ENCODE results near the gene AHRR.

AHRR gene

GRCh38 chr5:446066-446882 is 124.8 kb downstream of the AHRR start:
- no peak for DNase-seq

- DNase-seq, result peak; percentile 28 to 36
Measured at GRCh38 chr5:446883-447263, 125.4 kb downstream of the AHRR start.

GRCh38 chr5:447501-447900 is 126.0 kb downstream of the AHRR start:
- no peak for DNase-seq

- no peak for DNase-seq
Measured at GRCh38 chr5:448061-448765, 126.7 kb downstream of the AHRR start.

GRCh38 chr5:448766-449090 is 127.2 kb downstream of the AHRR start:
- DNase-seq, result no peak

GRCh38 chr5:449151-449550 is 127.6 kb downstream of the AHRR start:
- no peak for DNase-seq

- DNase-seq, result no peak
Measured at GRCh38 chr5:451587-452458, 130.3 kb downstream of the AHRR start.

- no peak for DNase-seq
Measured at GRCh38 chr5:452978-453710, 131.6 kb downstream of the AHRR start.

- DNase-seq, result no peak
Measured at GRCh38 chr5:453725-454481, 132.4 kb downstream of the AHRR start.

- DNase-seq, result no peak
Measured at GRCh38 chr5:454936-455335, 133.4 kb downstream of the AHRR start.

GRCh38 chr5:455806-456205 is 134.3 kb downstream of the AHRR start:
- no peak for DNase-seq

GRCh38 chr5:456351-457194 is 135.1 kb downstream of the AHRR start:
- no peak for DNase-seq

- DNase-seq, result no peak
Measured at GRCh38 chr5:457195-457961, 135.9 kb downstream of the AHRR start.

GRCh38 chr5:458547-459353 is 137.2 kb downstream of the AHRR start:
- DNase-seq, result no peak

GRCh38 chr5:459562-460272 is 138.2 kb downstream of the AHRR start:
- no peak for DNase-seq

- DNase-seq, result no peak
Measured at GRCh38 chr5:460273-460625, 138.7 kb downstream of the AHRR start.

GRCh38 chr5:462051-462481 is 140.6 kb downstream of the AHRR start:
- no peak for DNase-seq

- no peak for DNase-seq
Measured at GRCh38 chr5:463301-463700, 141.8 kb downstream of the AHRR start.

GRCh38 chr5:463952-464351 is 142.4 kb downstream of the AHRR start:
- DNase-seq, result no peak

Measured in SHP77 (cell line).